GM12864 (cell line): Measurements from ENCODE around the gene FBXO4.
A peak's percentile ranks its signal among the peaks of the same experiment; 100 is the strongest.

Experiments used
- DNase-seq: peaks from one replicate; pipeline ENCODE4 v3.0.0-alpha.2; 2011; ENCODE audit warnings: low read depth
- H3K4me3 ChIP-seq: 2 replicates; pipeline ENCODE4 v1.5.1; 2011; ENCODE audit warnings: mild to moderate bottlenecking, low read depth, low read length, control low read depth
- CTCF ChIP-seq: IDR thresholded peaks from 2 replicates; pipeline ENCODE4 v1.5.1; 2011; ENCODE audit warnings: low read depth, mild to moderate bottlenecking, moderate library complexity, low read length, control low read depth, inconsistent platforms; ENCODE audit errors: missing control alignments

FBXO4 gene

GRCh38 chr5:41924872-41925554 is at the start of gene FBXO4:
Gene FBXO4, plus strand, starts transcription at chr5:41925281. Its CDS starts 29 bp downstream, at chr5:41925310.
- H3K4me3 ChIP-seq, result peak within 1 kb of the TSS; percentile 97
- DNase-seq, result peak; percentile 55
- TF ChIP-seq CTCF, result peak; percentile 69

- TF ChIP-seq CTCF, result no peak
- DNase-seq, result no peak
- no peak overlapping the region for H3K4me3 ChIP-seq
Observed at GRCh38 chr5:41876678-41877077, 48.4 kb upstream of the FBXO4 start.

- no peak for DNase-seq
- H3K4me3 ChIP-seq, result no peak overlapping the region
- TF ChIP-seq CTCF, result no peak
Observed at GRCh38 chr5:41877408-41877807, 47.7 kb upstream of the FBXO4 start.

GRCh38 chr5:41878173-41878572 is 46.9 kb upstream of the FBXO4 start:
- no peak overlapping the region for H3K4me3 ChIP-seq
- no peak for TF ChIP-seq CTCF
- no peak for DNase-seq

GRCh38 chr5:41878643-41879478 is 46.2 kb upstream of the FBXO4 start:
- TF ChIP-seq CTCF, result no peak
- no peak overlapping the region for H3K4me3 ChIP-seq
- DNase-seq, result no peak

GRCh38 chr5:41882765-41883164 is 42.3 kb upstream of the FBXO4 start:
- no peak for TF ChIP-seq CTCF
- H3K4me3 ChIP-seq, result no peak overlapping the region

More at GRCh38 chr5:41882765-41883164, 42.3 kb upstream of the FBXO4 start:
- DNase-seq, result no peak
